ENCODE data around the gene TFF1.
"Not testable (repeated sequence)": the region's sequence is repeated elsewhere in the genome, so short reads cannot be mapped to it uniquely, and the experiment has no call there.

Gene TFF1

DNA sequence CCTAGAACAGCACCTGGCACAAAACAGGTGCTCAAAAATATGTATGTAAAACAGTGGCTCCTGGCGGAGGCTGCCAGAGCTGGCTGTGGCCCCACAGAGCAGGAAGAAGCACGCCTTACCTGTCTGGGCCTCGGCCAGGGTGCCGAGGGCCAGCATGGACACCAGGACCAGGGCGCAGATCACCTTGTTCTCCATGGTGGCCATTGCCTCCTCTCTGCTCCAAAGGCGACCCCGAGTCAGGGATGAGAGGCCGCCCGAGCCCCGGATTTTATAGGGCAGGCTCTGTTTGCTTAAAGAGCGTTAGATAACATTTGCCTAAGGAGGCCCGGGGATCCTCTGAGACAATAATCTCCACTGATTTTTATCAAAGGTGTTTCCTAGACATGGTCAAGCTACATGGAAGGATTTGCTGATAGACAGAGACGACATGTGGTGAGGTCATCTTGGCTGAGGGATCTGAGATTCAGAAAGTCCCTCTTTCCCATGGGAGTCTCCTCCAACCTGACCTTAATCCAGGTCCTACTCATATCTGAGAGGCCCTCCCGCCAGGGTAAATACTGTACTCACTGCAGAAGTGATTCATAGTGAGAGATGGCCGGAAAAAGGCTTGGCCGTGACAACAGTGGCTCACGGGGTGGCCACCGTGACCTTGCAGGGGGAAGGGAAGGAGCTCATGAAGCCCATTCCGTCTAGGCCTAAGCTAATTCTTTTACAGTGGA lies at the start of gene TFF1:
TSS of gene TFF1 (minus strand) at position 244 of the 719 bp plus-strand sequence. CDS start at position 204, 40 bp downstream.
- DNase-seq: no peak

DNA sequence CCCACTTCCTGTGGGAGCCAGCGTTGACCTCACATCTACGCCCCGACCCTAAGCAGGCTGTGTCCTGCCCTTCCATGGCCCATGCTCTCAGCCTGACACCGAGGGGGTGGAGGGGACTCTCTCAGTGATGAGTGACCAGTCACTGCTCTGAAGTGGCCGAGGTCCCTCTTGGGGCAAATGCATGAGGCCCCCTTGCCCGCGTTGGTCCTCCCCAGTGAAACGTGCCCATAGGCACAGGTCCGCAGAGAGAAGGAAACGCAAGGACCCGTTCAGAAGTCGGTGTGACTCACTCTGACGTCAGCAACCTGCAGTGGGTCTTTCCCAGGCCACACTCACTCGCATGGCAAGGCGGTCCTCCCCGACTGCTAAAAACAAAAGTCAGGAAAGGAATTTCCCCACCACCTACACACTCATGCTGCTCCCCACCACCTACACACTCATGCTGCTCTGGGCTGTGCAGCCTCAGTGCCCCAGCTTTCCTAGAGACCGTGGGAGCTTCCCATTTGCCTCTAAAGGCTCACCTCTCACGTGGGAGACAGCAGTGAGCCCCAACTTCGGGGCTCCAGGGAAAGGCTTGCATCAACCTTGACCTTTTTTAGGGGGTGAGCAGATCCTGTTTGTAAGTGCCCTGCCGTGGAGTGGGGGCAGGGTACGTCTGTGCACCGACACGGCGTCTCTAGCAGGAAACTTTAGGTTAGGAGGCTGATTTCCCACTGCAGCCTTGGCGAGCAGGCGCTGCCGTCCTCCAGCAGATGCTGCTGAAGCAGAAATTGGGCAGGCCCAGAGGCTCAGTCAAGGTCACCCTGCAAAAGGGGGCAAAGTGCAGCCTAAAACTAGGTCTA lies 48.8 kb upstream of the TFF1 start:
- DNase-seq: no peak

DNA sequence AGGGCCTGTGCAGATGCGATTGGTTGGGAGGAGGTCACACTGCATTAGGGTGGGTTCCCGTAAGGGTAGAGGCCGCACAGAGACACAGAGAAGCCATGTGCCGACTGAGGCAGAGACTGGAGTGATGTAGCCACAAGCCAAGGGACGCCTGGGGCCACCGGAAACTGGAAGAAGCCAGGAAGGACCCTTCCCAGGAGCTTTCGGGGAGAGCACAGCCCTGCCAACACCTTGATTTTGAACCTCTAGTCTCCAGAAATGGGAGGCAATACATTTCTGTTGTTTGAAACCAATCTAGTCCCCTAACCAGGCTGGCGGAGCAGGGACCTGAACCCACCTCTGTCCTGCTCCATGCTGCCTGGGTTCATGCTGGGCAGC lies 48.2 kb upstream of the TFF1 start:
- DNase-seq: no peak

DNA sequence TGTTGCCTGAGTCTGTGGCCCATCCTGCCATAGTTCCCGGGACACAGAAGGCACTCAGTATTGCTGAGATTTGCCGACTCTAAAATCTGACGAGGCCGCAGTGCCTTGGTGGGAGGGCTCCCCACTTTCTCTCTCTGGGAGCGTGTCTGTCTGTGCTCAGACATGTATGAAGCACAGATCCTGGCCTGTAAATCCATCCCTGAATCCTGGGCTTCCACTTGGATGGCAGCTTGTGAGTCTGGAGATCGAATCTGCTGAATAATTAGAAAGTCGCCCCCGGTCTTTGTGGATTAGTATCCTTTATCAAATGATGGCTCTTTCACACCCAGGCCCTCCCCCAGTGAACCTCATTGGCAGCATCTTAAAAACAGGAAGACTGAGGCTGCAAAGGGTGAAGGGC lies 47.7 kb upstream of the TFF1 start:
- no peak for DNase-seq

- no peak for DNase-seq
Observed at GRCh38 chr21:42413500-42413899, 47.2 kb upstream of the TFF1 start.

DNA sequence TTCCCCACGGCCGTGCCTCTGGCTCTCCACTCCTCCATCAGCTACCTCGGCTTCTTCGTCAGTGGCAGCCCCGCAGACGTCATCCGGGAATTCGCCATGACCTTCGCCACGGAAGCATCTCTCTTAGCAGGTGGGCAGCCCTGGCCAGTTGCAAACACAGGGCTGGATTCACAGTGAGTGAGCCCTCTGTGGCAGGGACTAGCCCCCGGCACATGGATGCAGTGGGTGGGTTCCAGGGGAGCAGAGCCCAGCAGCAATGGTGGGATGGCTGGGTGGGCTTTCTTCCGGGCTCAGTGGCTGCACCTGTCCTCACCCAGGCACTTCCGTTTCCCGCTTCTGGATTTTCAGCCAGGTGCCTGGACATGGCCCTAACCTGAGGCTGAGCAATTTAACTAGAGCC lies 46.8 kb upstream of the TFF1 start:
- no peak for DNase-seq

DNA sequence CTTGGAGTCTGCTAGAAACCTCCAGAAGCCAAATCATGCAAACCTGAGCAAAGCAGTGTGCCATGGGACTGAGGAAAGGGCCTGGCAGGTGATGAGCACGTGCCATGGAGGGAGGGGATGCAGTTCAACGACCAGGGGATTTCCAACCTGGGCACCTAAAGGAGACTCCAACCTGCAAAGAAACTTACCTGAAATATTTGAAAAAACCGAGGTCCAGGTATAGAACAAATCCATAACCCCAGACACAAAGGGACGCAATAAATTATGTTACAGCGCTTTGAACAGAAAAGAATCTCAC lies 46.2 kb upstream of the TFF1 start:
- DNase-seq: no peak

- DNase-seq: no peak
Observed at GRCh38 chr21:42411891-42412635, 45.7 kb upstream of the TFF1 start.

DNA sequence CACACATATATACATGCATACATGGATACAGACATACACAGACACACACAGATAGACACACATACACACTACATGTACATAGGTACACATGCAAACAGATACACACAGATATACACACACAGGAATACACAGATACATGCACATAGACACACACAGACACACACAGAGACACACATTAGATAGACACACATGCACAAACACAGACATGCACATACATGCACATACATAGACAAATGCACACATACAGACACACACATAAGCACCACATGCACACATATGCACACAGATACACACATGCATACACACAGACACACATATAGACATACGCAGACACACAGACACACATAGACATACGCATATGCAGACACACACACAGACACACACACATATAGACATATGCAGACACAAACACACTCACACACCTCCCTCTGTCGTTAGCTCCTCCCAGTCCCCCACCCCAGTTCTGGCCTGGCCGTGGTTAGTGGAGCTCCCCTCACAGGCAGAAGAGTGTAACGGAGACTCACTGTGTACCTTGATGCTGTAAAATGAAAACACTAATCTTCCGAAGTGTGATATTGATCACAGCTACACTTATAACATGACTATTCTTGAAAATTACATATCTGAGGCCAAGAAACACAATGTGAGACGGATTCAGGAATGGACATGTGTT lies 45.0 kb upstream of the TFF1 start:
- DNase-seq: no peak

DNA sequence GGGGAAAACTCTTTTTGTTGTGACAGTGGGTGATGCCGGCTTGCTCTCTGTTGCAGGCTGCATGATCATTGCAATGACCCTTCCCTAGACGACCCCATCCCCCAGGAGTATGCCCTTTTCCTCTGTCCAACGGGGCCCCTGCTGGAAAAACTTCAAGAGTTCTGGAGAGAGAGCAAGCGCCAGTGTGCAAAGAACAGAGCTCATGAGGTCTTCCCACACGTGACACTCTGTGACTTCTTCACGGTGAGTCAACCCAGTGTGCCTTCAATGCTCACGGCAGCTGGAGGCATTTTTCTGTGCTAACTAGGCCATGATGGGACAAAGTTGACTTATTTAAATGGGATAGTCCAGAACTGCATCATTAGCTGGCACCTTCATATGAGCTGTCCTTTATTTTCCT lies 43.0 kb upstream of the TFF1 start:
- DNase-seq: no peak

- not testable (repeated sequence) for DNase-seq
Observed at GRCh38 chr21:42408718-42409117, 42.4 kb upstream of the TFF1 start.

- no peak for DNase-seq
Observed at GRCh38 chr21:42407476-42407875, 41.1 kb upstream of the TFF1 start.

DNA sequence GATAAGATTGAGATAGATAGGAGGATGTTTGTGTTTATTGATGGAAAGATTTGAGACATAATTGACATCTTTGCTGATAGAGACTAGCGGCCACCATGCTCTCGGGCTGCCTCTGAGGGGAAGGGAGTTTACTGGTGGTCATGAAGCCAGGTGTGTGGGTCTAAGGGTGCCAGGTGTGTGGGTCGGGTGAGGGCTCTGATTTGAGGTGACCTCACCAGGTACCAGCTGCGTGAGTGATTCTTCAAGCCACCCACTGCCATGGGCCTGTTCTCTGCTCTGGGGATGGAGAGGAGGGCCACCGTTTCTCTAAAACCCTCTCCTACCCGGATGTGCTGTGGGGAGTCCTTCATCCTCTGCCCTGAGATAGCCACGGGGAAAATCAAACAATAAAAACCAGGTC lies 40.5 kb upstream of the TFF1 start:
- no peak for DNase-seq

DNA sequence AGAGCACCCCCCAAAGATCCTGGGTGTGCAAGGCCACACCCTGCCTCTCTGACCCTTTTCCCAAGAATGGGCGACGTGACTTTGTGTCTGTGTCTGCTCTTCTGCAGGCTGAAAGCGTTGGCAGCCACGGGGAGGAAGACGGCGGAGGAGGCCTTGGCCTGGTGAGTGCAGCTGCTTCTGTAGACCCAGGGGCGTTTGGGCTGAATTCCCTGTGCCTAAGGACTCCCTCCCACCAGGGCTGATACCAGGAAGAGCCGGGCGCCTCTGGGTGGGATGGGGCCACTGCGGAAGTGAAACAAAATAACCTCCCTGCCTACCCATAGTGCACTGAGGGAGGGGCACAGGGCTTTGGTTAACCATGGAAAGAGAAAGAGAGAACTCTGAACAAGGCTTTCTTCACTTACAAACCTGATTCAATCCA lies 39.9 kb upstream of the TFF1 start:
- DNase-seq: no peak

GRCh38 chr21:42405064-42406013 lies 39.0 kb upstream of the TFF1 start:
- no peak for DNase-seq

DNA sequence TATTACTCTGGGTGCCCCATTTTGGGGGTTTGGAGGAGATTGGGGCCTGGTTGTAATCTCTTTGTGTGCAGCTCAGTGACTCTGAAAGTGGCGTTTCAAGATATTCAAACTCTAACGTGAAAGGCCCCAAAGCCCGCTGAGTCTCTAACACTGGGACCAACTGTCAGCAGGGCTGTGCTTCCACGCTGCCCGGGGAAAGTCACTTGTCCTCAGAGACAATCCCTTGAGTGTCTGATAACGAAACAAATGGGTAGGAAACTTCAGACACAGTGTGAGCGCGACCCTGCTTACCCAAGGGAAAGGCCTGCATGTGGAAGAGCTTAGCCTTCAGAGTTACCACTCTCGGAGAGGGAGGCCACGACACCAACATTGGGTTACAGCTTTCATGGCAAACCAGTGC lies 38.2 kb upstream of the TFF1 start:
- no peak for DNase-seq

DNA sequence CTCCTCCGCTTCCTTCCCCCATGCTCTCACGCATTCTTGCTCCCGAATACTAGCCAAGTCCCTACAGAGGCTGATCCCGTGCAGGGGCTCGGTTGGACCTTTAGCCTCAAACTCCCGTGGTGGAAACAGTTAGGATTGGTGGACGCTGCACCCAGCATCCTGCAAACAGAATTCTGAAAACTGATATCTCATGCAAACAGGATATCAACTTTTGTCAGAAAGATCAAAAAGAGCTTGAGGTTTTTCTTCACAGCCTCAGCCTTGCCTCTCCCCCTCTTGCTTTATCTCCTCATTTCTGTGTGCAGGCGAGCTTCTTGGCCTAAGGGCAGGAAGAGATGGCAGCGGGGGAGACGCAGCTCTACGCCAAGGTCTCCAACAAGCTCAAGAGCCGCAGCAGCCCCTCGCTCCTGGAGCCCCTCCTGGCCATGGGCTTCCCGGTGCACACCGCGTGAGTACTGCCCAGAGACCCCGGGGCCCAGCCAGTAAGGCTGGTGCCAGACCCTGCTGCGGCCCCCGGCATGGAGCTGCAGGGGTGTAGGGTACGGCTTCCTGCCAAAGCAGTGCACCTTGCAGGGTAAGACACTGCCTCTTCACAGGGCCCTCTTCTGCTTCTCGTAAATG lies 37.4 kb upstream of the TFF1 start, which contains the start of gene UBASH3A:
TSS of gene UBASH3A (plus strand) at position 292 of the 621 bp plus-strand sequence. CDS start at position 336, 44 bp downstream.
- no peak for DNase-seq

DNA sequence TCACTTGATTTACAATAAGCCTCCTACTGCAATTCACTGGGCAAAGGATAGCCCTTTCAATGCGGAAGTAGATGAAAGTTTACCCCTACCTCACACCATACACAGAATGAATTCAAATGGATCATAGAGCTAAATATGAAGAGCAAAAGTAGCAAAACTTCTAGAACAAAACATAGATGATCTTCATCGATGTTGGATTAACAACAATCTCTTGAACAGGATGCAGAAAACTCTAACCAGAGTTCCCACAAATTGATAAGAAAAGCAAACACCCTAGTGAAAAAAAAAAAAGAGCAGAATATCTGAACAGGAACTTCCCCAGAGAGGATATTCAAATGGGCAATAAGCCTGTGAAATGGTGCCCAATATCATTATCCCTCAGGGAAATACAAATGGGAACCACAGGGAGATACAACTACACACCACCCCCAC lies 35.5 kb upstream of the TFF1 start:
- no peak for DNase-seq

GRCh38 chr21:42401154-42401553 lies 34.8 kb upstream of the TFF1 start:
- no peak for DNase-seq

DNA sequence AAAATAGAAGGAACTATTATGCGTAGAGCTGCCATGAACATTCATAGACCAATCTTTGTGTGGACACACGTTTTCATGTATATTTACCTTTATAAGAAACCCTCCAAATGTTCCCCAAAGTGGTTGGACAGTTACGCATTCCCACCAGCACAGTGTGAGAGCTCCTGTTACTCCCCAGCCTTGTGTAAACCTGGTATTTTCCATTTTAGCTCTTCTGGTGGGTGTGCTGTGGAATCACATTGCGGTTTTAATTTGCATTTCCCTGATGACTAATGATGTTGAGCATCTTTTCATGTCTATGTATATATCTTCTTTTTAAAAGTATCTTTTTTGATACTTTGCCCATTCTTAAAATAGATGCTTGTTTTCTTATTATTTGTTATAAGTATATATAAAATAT lies 34.2 kb upstream of the TFF1 start:
- no peak for DNase-seq

DNA sequence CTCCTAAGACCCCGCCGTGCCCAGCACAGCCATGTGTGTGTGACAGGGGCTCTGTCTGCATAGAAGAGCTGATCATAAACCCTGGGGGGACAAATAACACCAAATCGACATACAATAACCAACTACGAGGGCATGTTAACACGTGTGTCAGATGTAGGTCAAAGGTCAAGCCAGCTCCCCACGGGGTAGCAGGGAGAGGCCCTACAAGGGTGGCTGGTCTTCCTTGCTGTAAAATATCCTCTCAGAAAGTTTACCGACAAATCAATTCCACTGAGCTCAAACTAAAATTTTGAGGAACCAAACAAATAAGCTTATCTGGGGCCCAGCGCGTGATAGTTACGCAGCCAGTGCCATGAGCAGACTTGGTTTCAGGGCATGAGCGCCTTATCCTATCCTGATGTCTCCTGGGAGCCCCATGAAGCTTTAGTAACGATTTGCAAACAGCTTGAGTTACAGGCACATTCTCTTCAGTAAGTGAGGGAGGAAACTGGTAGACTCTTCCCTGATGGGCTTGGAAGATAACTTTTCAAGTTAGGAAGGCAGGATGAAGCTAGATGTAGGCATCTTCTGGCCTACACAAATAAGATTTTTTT lies 32.2 kb upstream of the TFF1 start:
- no peak for DNase-seq

Data from NCI-H446 treated with DMSO at 0.1 percent for 48 hours (cell line).